Ovary (tissue), 9 donors: ENCODE data around the gene WDR87. TPM values are rescaled to one million over a fixed set of nuclear protein-coding genes. Genes with fewer than 3 reads are reported as not detected.
"Not testable (repeated sequence)": the region's sequence is repeated elsewhere in the genome, so short reads cannot be mapped to it uniquely, and the experiment has no call there.

ENCODE experiments used
- DNase-seq, 5 donors: peaks; one replicate each; pipeline ENCODE4 v3.0.0-alpha.2; 2019 to 2020
- H3K27ac ChIP-seq, 2 donors: fragments of 200-600 bp; one replicate each; pipeline versions ENCODE4 v1.5.1 to v1.8.0; 2019 to 2022
- H3K27me3 ChIP-seq: fragments of 200-600 bp; one replicate; pipeline ENCODE4 v1.8.0; 2022
- H3K36me3 ChIP-seq: fragments of 200-600 bp; sonication (generic); one replicate; pipeline ENCODE4 v1.5.1; 2019
- H3K4me1 ChIP-seq: one replicate; pipeline ENCODE4 v1.8.1; 2013; ENCODE audit warnings: mild to moderate bottlenecking, moderate library complexity; ENCODE audit not compliant: insufficient read depth
- H3K4me3 ChIP-seq: fragments of 200-600 bp; sonication (generic); one replicate; pipeline ENCODE4 v1.5.1; 2017
- H3K9me3 ChIP-seq, 2 donors: fragments of 200-600 bp in 1 of 2; sonication (generic) in 1 of 2; one replicate each; pipeline versions ENCODE4 v1.5.1 to v1.8.1; 2013 to 2019; ENCODE audit warnings: mild to moderate bottlenecking in 1 of 2, moderate library complexity in 1 of 2
- EP300 ChIP-seq: sonication (generic); formaldehyde crosslinking; IDR thresholded peaks from one replicate; pipeline ENCODE4 v1.6.1; 2017; ENCODE audit warnings: antibody characterized with exemption
- POLR2A ChIP-seq: fragments of 450-650 bp; IDR thresholded peaks from one replicate; pipeline ENCODE4 v1.6.1; 2017; ENCODE audit warnings: antibody characterized with exemption, mild to moderate bottlenecking, moderate library complexity
- WGBS, 3 donors: extraction: QIAGEN DNeasy Blood & Tissue Kit in 1 of 3; methylation state at CpG; one replicate each; pipeline versions ENCODE4 v1.1.5 to v1.1.7; 2013 to 2017; 5-methylcytosine and 5-hydroxymethylcytosine counted together
- intact Hi-C, 4 donors: fragments of 100-400 bp; cut with DNase I; formaldehyde crosslinking; loops; one replicate each; pipeline versions ENCODE4 v1.11.0 to v1.15.1; 2022 to 2023
- polyA plus RNA-seq, 2 donors: library from polyadenylated mRNA; stranded (reverse); fragments of 200-250 nt in 1 of 2; fragments of 350-450 nt in 1 of 2; fragmentation: Illumina TruSeq in 1 of 2; extraction: RNeasy Lipid Tissue Mini Kit (QIAGEN cat#74804) in 1 of 2; gene quantifications; one replicate each; pipeline ENCODE4 v1.2.3, GENCODE V29; 2013 to 2014
- total RNA-seq, 7 donors: library from RNA; depleted of rRNA in 2 of 7; stranded (reverse); fragments of >200 nt in 2 of 7; fragmentation: NEBNext Ultra II Directional in 3 of 7; extraction: Animal tissue kit (Norgen Biotek cat#: 25700) in 3 of 7; gene quantifications; one replicate each; pipeline versions ENCODE4 v1.1.0 to v1.2.4, GENCODE V29; 2016 to 2023
- TF ChIP-seq, protein P1 (sequence below), 3 donors: fragments of 450-650 bp in 2 of 3; fragments of 200-600 bp in 1 of 3; IDR thresholded peaks; one replicate each; pipeline versions ENCODE4 v1.5.1 to v1.8.0; 2016 to 2022; ENCODE audit warnings: antibody characterized with exemption in 3 of 3, mild to moderate bottlenecking in 1 of 3
- donor health status: DM: no; HTN: no; CAD: no; lungs with moderate emphysema.
- donor health status: DM: no; HTN: no; CAD: no.
- donor health status: Bipolar disorder and iron deficiency.
- donor health status: DM: yes; HTN: yes; CAD: no.
- donor health status: DM: no; HTN: no; CAD: no.
- donor health status: DM: yes; HTN: yes; CAD: no.

WDR87 gene
- total and polyA plus RNA-seq, 9 donors = not detected

DNA sequence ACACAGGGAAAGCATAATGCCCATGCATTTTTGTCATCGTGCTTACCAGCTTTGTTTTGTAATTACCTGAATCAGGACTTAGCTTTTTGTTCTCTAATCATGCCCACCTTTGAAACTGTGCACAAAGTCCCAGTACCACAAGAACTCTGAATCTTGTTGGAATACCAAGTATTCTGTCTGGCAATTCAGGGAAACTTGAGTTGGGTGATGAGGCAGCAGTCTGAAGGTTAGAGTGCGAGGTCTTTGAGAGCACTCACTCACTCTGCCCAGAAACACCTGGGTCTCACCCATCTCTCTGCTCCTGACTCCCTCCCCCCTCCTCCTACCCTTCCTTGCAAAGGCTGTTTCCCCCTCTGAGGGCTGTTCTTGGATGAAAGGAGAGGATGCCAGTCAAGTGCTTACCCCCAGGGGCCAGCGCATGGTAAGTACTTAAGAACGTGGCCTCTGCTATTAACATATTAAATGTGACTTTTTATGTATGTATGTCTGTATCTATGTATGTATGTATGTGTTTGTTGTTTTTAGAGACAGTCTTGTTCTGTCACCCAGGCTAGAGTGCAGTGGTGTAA lies 23.0 kb upstream of the WDR87 start:
- no peaks in the 10 kb centered on the region for H3K9me3 ChIP-seq
- WGBS, 3 donors = 88 to 95% (median 95%) methylated on average over 4 of the region's 4 CpGs

DNA sequence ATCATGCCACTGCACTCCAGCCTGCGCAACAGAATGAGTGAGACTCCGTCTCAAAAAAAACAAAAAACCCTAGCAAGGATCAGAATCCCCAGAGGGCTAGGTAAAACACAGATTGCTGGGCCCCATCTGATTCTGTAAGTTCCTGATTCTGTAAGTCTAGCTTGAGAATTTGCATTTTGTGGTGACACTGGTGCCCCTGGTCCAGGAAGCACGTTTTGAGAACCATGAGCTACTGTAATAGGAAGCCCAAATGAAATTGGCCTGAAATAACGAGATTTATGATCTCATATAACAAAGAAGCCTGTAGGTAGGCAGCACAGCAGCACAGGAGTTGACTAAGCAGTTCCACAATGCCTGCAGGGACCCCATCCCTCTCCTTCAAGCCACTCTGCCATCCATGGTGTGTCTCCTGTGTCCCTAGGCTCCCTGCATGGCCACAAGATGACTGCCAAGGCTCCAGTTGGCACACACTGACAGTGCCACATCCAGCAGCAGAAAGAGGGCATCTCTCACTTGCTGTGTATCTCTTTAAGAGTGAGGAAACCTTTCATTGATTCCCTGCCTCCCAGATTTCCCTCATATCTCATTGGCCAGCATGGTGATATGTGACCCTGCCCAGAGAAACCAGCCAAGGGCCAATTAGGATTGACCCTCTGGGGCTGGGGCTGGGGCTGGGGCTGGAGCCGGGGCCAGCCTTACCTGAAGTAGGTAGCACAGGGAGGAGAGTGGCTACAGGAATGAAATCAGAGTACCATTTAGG lies 22.3 kb upstream of the WDR87 start:
- intact Hi-C loops = no loop called here
- Histone ChIP-seq H3K9me3 (no peaks in the 10 kb centered on the region), H3K36me3 (no peaks in the 10 kb centered on the region), H3K4me3 (no peak overlapping the region), H3K27me3 (no peaks in the 10 kb centered on the region), H3K27ac (no peak overlapping the region), H3K4me1 (peaks cover 3% of the 10 kb centered on the region)
- 77 to 79% (median 78%) methylated on average over 5 of the region's 5 CpGs for WGBS, 3 donors
- DNase-seq = no peak
- TF ChIP-seq, protein P1, sequence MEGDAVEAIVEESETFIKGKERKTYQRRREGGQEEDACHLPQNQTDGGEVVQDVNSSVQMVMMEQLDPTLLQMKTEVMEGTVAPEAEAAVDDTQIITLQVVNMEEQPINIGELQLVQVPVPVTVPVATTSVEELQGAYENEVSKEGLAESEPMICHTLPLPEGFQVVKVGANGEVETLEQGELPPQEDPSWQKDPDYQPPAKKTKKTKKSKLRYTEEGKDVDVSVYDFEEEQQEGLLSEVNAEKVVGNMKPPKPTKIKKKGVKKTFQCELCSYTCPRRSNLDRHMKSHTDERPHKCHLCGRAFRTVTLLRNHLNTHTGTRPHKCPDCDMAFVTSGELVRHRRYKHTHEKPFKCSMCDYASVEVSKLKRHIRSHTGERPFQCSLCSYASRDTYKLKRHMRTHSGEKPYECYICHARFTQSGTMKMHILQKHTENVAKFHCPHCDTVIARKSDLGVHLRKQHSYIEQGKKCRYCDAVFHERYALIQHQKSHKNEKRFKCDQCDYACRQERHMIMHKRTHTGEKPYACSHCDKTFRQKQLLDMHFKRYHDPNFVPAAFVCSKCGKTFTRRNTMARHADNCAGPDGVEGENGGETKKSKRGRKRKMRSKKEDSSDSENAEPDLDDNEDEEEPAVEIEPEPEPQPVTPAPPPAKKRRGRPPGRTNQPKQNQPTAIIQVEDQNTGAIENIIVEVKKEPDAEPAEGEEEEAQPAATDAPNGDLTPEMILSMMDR (IDR thresholded peaks at IDR 0.05) = no peak

More for the DNA sequence above, 23.0 kb upstream of the WDR87 start:
- intact Hi-C loops = no loop called here
- Histone ChIP-seq H3K4me3 (no peak overlapping the region), H3K36me3 (no peaks in the 10 kb centered on the region), H3K27me3 (no peaks in the 10 kb centered on the region), H3K27ac (no peak overlapping the region), H3K4me1 (peaks cover 3% of the 10 kb centered on the region)
- no peak for DNase-seq
- TF ChIP-seq, protein P1 (IDR thresholded peaks at IDR 0.05) = no peak
- TF ChIP-seq POLR2A (no peak), EP300 (no peak)

DNA sequence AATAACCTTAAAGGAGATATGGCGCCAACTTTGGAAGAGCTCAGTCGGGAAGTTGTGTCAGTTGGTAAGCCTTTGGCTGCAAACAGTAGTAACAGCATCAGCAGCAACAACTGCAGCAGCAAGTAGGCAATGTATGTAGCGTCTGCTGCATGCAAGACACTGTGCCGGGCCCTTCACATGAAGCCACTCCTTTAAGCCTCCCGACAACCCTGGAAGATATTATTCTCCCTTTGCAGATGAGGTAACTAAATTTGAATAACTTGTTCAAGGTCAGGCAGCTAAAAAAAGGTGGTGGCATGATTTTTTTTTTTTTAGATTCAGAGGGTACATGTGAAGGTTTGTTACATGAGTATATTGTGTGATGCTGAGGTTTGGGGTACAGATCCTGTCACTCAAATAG lies 20.3 kb upstream of the WDR87 start:
- Histone ChIP-seq H3K36me3 (no peaks in the 10 kb centered on the region), H3K9me3 (no peaks in the 10 kb centered on the region), H3K4me1 (peaks cover 3% of the 10 kb centered on the region), H3K4me3 (no peak overlapping the region), H3K27me3 (no peaks in the 10 kb centered on the region), H3K27ac (no peak overlapping the region)
- WGBS, 3 donors = 72 to 82% (median 76%) methylated on average over 5 of the region's 5 CpGs
- TF ChIP-seq POLR2A (no peak), EP300 (no peak)
- TF ChIP-seq, protein P1 (IDR thresholded peaks at IDR 0.05) = no peak
- intact Hi-C loops = no loop called here
- no peak for DNase-seq

DNA sequence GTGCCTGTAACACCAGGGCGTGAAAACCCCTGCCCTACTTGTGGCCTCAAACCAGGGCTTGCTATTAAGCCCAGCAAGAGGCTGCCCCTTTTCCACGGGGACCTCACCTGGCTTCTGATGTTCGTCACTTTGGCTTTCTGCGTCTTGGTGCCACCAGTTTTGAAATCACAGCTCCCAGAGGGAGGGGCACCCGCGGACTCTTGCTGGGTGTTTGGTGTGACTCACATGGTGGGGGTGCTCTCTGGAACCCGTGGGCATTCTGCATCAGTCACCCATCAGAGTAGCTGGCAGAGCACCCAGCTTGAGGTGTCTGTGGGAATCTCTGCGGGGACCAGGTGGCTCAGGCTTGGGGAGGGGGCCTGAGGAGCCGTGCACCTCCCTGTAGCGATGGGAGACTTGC lies 19.9 kb upstream of the WDR87 start:
- WGBS, 3 donors = 78 to 90% (median 86%) methylated on average over 10 of the region's 10 CpGs
- Histone ChIP-seq H3K9me3 (no peaks in the 10 kb centered on the region), H3K4me1 (peaks cover 3% of the 10 kb centered on the region), H3K27me3 (no peaks in the 10 kb centered on the region), H3K36me3 (no peaks in the 10 kb centered on the region), H3K4me3 (no peak overlapping the region), H3K27ac (no peak overlapping the region)
- intact Hi-C loops = no loop called here
- no peak for TF ChIP-seq POLR2A
- DNase-seq = no peak

DNA sequence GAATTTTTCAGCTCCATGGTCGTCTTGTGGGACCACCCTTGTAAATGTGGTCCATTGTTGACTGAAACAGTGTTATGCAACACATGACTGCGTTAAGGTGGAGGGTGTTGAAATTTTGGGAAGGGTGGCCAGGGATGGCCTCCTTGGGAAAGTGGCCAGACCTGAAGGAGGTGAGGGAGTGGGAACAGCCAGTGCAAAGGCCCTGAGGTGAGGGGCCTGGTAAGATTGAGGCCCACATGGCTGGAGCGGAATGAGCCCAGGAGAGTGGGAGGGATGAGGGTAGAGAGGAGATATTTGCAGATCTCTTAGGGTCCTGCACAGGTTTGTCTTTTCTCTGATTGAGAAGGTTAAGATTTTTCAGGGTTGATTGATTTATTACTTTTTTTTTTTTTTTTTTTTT lies 18.8 kb upstream of the WDR87 start:
- DNase-seq = no peak
- no peaks in the 10 kb centered on the region for H3K27me3 ChIP-seq
- TF ChIP-seq EP300 = no peak
- TF ChIP-seq POLR2A = no peak
- TF ChIP-seq, protein P1 (IDR thresholded peaks at IDR 0.05) = no peak
- no peaks in the 10 kb centered on the region for H3K36me3 ChIP-seq
- no peaks in the 10 kb centered on the region for H3K9me3 ChIP-seq
- H3K4me3 ChIP-seq = no peak overlapping the region
- 93 to 98% (median 94%) methylated on average over 3 of the region's 3 CpGs for WGBS, 3 donors
- H3K4me1 ChIP-seq = peaks cover 3% of the 10 kb centered on the region
- intact Hi-C loops = no loop called here
- H3K27ac ChIP-seq = no peak overlapping the region

DNA sequence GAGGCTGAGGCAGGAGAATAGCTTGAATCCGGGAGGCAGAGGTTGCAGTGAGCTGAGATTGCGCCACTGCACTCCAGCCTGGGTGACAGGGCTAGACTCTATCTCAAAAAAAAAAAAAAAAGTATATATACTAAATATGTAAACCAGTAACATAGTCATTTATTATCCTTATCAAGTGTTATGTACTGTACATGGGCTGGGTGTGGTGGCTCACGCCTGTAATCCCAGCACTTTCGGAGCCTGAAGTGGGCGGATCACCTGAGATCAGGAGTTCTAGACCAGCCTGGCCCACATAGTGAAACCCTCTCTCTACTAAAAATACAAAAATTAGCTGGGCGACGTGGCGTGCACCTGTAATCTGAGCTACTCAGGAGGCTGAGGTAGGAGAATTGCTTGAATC lies 18.2 kb upstream of the WDR87 start:
- H3K27ac ChIP-seq, DNase-seq, H3K9me3 ChIP-seq, H3K4me3 ChIP-seq, H3K4me1 ChIP-seq, intact Hi-C loops, H3K27me3 ChIP-seq, H3K36me3 ChIP-seq: not testable (repeated sequence)
- 94 to 97% (median 96%) methylated on average over 8 of the region's 8 CpGs for WGBS, 3 donors
